Neural progenitor cell (in vitro differentiated cells): ENCODE results near the gene PLP2. TPM values are rescaled to one million over a fixed set of nuclear protein-coding genes. Genes with fewer than 3 reads are reported as not detected.

Source experiments
- DNase-seq: peaks from one replicate; pipeline ENCODE4 v3.0.0-alpha.2; 2016; ENCODE audit warnings: low spot score
- H2AFZ ChIP-seq: fragments of 200-600 bp; sonication (generic); replicated peaks from 2 replicates; pipeline ENCODE4 v1.6.1; 2016; ENCODE audit warnings: antibody characterized with exemption
- H3F3A ChIP-seq: fragments of 200-600 bp; sonication (generic); 2 replicates; pipeline ENCODE4 v1.6.1; 2016; ENCODE audit warnings: antibody characterized with exemption, low read depth
- H3K27ac ChIP-seq: fragments of 200-600 bp; sonication (generic); 2 replicates; pipeline ENCODE4 v1.5.1; 2016; ENCODE audit warnings: mild to moderate bottlenecking
- H3K27me3 ChIP-seq: fragments of 200-600 bp; sonication (generic); 2 replicates; pipeline ENCODE4 v1.6.1; 2016; ENCODE audit warnings: mild to moderate bottlenecking, moderate library complexity
- H3K36me3 ChIP-seq: fragments of 200-600 bp; sonication (generic); 2 replicates; pipeline ENCODE4 v1.5.1; 2016
- H3K4me1 ChIP-seq: fragments of 200-600 bp; sonication (generic); 2 replicates; pipeline ENCODE4 v1.6.1; 2016; ENCODE audit warnings: mixed run types
- H3K4me2 ChIP-seq: fragments of 200-600 bp; sonication (generic); 2 replicates; pipeline ENCODE4 v1.6.1; 2016
- H3K4me3 ChIP-seq: fragments of 200-600 bp; sonication (generic); 2 replicates; pipeline ENCODE4 v1.5.1; 2016
- H3K79me2 ChIP-seq: fragments of 200-600 bp; sonication (generic); 2 replicates; pipeline ENCODE4 v1.6.1; 2016; ENCODE audit warnings: low read depth
- H3K9ac ChIP-seq: fragments of 200-600 bp; sonication (generic); 2 replicates; pipeline ENCODE4 v1.6.1; 2016
- H3K9me3 ChIP-seq: fragments of 200-600 bp; sonication (generic); 2 replicates; pipeline ENCODE4 v1.5.1; 2016; ENCODE audit warnings: low read depth
- H4K20me1 ChIP-seq: fragments of 200-600 bp; sonication (generic); 2 replicates; pipeline ENCODE4 v1.6.1; 2016; ENCODE audit warnings: low read depth
- H3K27ac Mint-ChIP-seq: 3 replicates; pipeline ENCODE4 v1.8.0; 2021; ENCODE audit warnings: mixed read lengths
- H3K27me3 Mint-ChIP-seq: 2 replicates; pipeline ENCODE4 v1.8.0; 2022; ENCODE audit warnings: low read depth, mild to moderate bottlenecking, inconsistent platforms, moderate library complexity, mixed read lengths; ENCODE audit not compliant: insufficient read depth
- H3K36me3 Mint-ChIP-seq: 3 replicates; pipeline ENCODE4 v1.8.0; 2021; ENCODE audit warnings: mixed read lengths
- H3K4me1 Mint-ChIP-seq: 3 replicates; pipeline ENCODE4 v1.8.0; 2021; ENCODE audit warnings: mixed read lengths
- H3K4me3 Mint-ChIP-seq: 3 replicates; pipeline ENCODE4 v1.8.0; 2021; ENCODE audit warnings: mild to moderate bottlenecking, moderate library complexity, mixed read lengths
- H3K9me3 Mint-ChIP-seq: 3 replicates; pipeline ENCODE4 v1.8.0; 2020; ENCODE audit warnings: mixed read lengths
- EZH2 ChIP-seq: fragments of 200-600 bp; sonication (generic); IDR thresholded peaks from 2 replicates; pipeline ENCODE4 v1.6.1; 2017; ENCODE audit warnings: antibody characterized with exemption, mild to moderate bottlenecking, moderate library complexity
- EZH2phosphoT487 ChIP-seq: fragments of 200-600 bp; sonication (generic); IDR thresholded peaks from 2 replicates; pipeline ENCODE4 v1.6.1; 2017; ENCODE audit warnings: antibody characterized with exemption
- total RNA-seq: library from RNA; depleted of rRNA; stranded (reverse); fragments of >200 nt; gene quantifications from 2 replicates; pipeline ENCODE4 v1.2.3, GENCODE V29; 2015; ENCODE audit warnings: low replicate concordance
- TF ChIP-seq, protein P1 (sequence below): fragments of 200-600 bp; sonication (generic); IDR thresholded peaks from 2 replicates; pipeline ENCODE4 v1.5.1; 2017; ENCODE audit warnings: antibody characterized with exemption, mild to moderate bottlenecking

Gene PLP2
- total RNA-seq, 1 donor from 2014 or later, result 0.13 TPM

DNA sequence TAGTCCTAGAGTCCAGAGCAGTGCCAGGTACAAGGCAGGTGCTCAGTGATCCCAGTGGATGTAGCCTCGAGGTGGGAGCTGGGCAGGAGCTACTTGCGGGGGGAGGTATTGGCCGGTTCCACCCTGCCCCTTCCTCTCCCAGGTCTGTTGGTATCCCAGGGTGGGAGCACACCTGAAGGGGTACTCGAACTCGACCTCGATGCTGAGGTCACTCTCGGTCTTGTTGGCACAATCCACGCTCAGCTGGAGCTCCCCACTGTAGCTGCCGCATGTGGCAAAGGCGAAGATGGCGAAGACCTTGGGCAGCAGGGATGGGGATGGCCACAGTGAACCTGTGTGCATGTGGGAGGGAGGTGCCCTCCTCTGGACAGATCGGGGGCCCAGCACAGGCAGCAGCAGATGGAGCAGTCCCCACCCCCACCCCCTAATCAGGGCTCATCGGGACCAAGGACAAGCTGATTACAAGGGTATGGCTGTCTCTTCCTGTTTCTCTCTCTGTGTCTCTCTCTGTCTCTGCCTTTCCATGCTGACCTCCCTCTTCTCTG is 25.9 kb downstream of the PLP2 start:
- Histone ChIP-seq H3K9me3 (no peaks in the 10 kb centered on the region), H3K36me3 (no peaks in the 10 kb centered on the region), H3F3A (no peaks in the 10 kb centered on the region), H3K4me3 (no peak overlapping the region), H4K20me1 (no peaks in the 10 kb centered on the region), H3K4me2 (no peak overlapping the region), H3K79me2 (no peaks in the 10 kb centered on the region), H3K27me3 (peaks cover 21% of the 10 kb centered on the region), H3K27ac (no peak overlapping the region), H3K4me1 (no peaks in the 10 kb centered on the region), H3K9ac (no peak overlapping the region), H2AFZ (no peak overlapping the region)
- Mint-ChIP-seq H3K9me3 (peaks cover 14% of the 10 kb centered on the region), H3K36me3 (no peaks in the 10 kb centered on the region), H3K27me3 (peaks cover 3% of the 10 kb centered on the region), H3K4me1 (peaks cover 10% of the 10 kb centered on the region), H3K4me3 (no peak overlapping the region), H3K27ac (no peak overlapping the region)
- TF ChIP-seq, protein P1, sequence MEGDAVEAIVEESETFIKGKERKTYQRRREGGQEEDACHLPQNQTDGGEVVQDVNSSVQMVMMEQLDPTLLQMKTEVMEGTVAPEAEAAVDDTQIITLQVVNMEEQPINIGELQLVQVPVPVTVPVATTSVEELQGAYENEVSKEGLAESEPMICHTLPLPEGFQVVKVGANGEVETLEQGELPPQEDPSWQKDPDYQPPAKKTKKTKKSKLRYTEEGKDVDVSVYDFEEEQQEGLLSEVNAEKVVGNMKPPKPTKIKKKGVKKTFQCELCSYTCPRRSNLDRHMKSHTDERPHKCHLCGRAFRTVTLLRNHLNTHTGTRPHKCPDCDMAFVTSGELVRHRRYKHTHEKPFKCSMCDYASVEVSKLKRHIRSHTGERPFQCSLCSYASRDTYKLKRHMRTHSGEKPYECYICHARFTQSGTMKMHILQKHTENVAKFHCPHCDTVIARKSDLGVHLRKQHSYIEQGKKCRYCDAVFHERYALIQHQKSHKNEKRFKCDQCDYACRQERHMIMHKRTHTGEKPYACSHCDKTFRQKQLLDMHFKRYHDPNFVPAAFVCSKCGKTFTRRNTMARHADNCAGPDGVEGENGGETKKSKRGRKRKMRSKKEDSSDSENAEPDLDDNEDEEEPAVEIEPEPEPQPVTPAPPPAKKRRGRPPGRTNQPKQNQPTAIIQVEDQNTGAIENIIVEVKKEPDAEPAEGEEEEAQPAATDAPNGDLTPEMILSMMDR, result no peak
- TF ChIP-seq EZH2phosphoT487 (no peak), EZH2 (no peak)
- DNase-seq, result no peak

DNA sequence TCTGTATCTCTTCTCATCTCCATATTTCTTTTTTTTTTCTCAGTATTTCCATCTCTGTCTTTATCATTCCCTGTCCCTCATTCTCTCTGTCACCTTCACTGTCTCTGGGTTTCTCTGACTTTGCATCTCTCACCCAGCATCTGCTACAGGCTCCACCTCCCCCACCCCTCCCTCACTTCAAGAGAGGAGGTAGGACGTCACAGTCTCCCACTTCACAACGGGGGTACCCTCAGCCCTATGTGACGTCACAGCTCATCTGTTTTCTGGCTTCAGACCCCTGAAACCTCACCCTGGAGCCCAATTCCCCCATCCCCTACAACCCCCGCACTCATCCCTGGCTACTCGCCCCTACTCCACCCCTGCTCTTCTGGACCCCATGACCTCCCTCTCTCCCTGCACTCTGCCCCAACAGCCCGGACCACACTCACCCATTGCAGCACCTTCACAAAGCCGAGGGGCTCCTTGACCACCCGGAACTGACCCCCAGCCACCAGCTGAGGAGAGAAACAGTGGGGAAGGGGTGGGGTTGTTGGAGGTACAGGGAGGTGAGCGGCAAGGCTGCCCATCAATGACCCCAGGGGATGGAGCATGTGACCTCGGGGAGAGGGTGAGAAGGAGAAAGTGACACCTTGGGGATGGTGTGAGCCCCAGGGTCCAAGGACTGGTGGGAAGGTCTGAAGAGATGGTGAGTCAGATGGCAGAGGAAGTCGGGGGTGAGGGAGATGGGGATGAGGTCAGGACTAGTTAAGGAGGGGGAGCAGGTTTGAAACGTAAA is 27.0 kb downstream of the PLP2 start:
- DNase-seq, result no peak
- no peaks in the 10 kb centered on the region for H3K4me1 ChIP-seq
- Mint-ChIP-seq H3K4me3 (peak overlapping the region; percentile 72), H3K9me3 (peaks cover 9% of the 10 kb centered on the region), H3K4me1 (peaks cover 6% of the 10 kb centered on the region), H3K27me3 (peaks cover under 1% of the 10 kb centered on the region), H3K27ac (no peak overlapping the region), H3K36me3 (no peaks in the 10 kb centered on the region)
- H3K9ac ChIP-seq, result no peak overlapping the region
- no peak overlapping the region for H3K4me3 ChIP-seq
- H3K27ac ChIP-seq, result no peak overlapping the region
- TF ChIP-seq, protein P1, result no peak
- no peak for TF ChIP-seq EZH2phosphoT487
- no peak for TF ChIP-seq EZH2
- no peak overlapping the region for H3K4me2 ChIP-seq
- no peaks in the 10 kb centered on the region for H3K36me3 ChIP-seq
- H3K27me3 ChIP-seq, result peaks cover 21% of the 10 kb centered on the region
- H3K79me2 ChIP-seq, result no peaks in the 10 kb centered on the region
- H3F3A ChIP-seq, result no peaks in the 10 kb centered on the region
- H4K20me1 ChIP-seq, result no peaks in the 10 kb centered on the region
- no peaks in the 10 kb centered on the region for H3K9me3 ChIP-seq
- no peak overlapping the region for H2AFZ ChIP-seq

DNA sequence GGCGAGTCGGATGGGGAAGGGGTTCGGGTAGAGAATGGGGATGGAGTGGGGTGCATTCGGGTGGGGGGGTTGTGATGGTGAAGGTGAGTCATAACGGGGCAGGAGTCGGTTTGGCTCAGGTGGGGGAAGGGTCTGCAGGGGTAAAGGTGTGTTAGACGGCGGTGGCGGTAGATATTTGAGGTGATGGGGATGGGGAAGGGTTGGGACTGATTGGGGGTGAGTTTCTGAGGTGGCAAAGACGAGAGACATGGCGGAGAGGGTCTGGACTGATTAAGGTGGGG is 27.6 kb downstream of the PLP2 start:
- no peak overlapping the region for H3K27ac Mint-ChIP-seq

More for the DNA sequence above, 27.6 kb downstream of the PLP2 start:
- H3K27ac ChIP-seq, result no peak overlapping the region
- H3K36me3 Mint-ChIP-seq, result no peaks in the 10 kb centered on the region
- H3K4me2 ChIP-seq, result no peak overlapping the region
- H3K9ac ChIP-seq, result no peak overlapping the region
- DNase-seq, result no peak
- H2AFZ ChIP-seq, result no peak overlapping the region
- no peaks in the 10 kb centered on the region for H3K79me2 ChIP-seq
- H3K27me3 Mint-ChIP-seq, result no peaks in the 10 kb centered on the region
- H3K4me1 ChIP-seq, result no peaks in the 10 kb centered on the region
- peak overlapping the region; percentile 72 for H3K4me3 Mint-ChIP-seq
- peaks cover 21% of the 10 kb centered on the region for H3K27me3 ChIP-seq
- H3K9me3 Mint-ChIP-seq, result peaks cover 5% of the 10 kb centered on the region
- H3K4me1 Mint-ChIP-seq, result peaks cover 4% of the 10 kb centered on the region
- H3K4me3 ChIP-seq, result no peak overlapping the region
- H3K36me3 ChIP-seq, result no peaks in the 10 kb centered on the region
- no peak for TF ChIP-seq EZH2phosphoT487
- no peak for TF ChIP-seq EZH2
- TF ChIP-seq, protein P1, result no peak
- H3F3A ChIP-seq, result no peaks in the 10 kb centered on the region
- H3K9me3 ChIP-seq, result no peaks in the 10 kb centered on the region
- H4K20me1 ChIP-seq, result no peaks in the 10 kb centered on the region
